WI38 (cell line): Measurements from ENCODE around the gene FGF14.

Source experiments
- H3K4me3 ChIP-seq: 2 replicates; pipeline ENCODE4 v1.5.1; 2011; ENCODE audit warnings: low read depth, mild to moderate bottlenecking, control low read depth, low read length
- CTCF ChIP-seq: IDR thresholded peaks from 2 replicates; pipeline ENCODE4 v1.5.1; 2012; ENCODE audit warnings: low read depth, mild to moderate bottlenecking, control low read depth, low read length

FGF14 gene

GRCh38 chr13:101707659-101708058 is 694.2 kb downstream of the FGF14 start:
- no peak for TF ChIP-seq CTCF

GRCh38 chr13:101706651-101707050 is 695.2 kb downstream of the FGF14 start:
- no peak for TF ChIP-seq CTCF
- no peak overlapping the region for H3K4me3 ChIP-seq

More at GRCh38 chr13:101707659-101708058, 694.2 kb downstream of the FGF14 start:
- no peak overlapping the region for H3K4me3 ChIP-seq

- TF ChIP-seq CTCF, result no peak
- no peak overlapping the region for H3K4me3 ChIP-seq
These were observed 698.0 kb downstream of the FGF14 start for GRCh38 chr13:101703838-101704237.

- TF ChIP-seq CTCF, result no peak
- H3K4me3 ChIP-seq, result no peak overlapping the region
These were observed 698.8 kb downstream of the FGF14 start for GRCh38 chr13:101703081-101703480.

GRCh38 chr13:101700598-101700997 is 701.2 kb downstream of the FGF14 start:
- H3K4me3 ChIP-seq, result no peak overlapping the region
- no peak for TF ChIP-seq CTCF

GRCh38 chr13:101698400-101698799 is 703.4 kb downstream of the FGF14 start:
- H3K4me3 ChIP-seq, result no peak overlapping the region
- TF ChIP-seq CTCF, result no peak

- TF ChIP-seq CTCF, result no peak
These were observed 704.1 kb downstream of the FGF14 start for GRCh38 chr13:101697745-101698144.

More at GRCh38 chr13:101697745-101698144, 704.1 kb downstream of the FGF14 start:
- H3K4me3 ChIP-seq, result no peak overlapping the region
